WI38 (cell line): ENCODE results near the gene TAF6L.

Source experiments
- H3K4me3 ChIP-seq: 2 replicates; pipeline ENCODE4 v1.5.1; 2011; ENCODE audit warnings: low read depth, mild to moderate bottlenecking, control low read depth, low read length
- TF ChIP-seq, protein P1 (sequence below): IDR thresholded peaks from 2 replicates; pipeline ENCODE4 v1.5.1; 2012; ENCODE audit warnings: low read depth, mild to moderate bottlenecking, control low read depth, low read length

The TAF6L gene

DNA sequence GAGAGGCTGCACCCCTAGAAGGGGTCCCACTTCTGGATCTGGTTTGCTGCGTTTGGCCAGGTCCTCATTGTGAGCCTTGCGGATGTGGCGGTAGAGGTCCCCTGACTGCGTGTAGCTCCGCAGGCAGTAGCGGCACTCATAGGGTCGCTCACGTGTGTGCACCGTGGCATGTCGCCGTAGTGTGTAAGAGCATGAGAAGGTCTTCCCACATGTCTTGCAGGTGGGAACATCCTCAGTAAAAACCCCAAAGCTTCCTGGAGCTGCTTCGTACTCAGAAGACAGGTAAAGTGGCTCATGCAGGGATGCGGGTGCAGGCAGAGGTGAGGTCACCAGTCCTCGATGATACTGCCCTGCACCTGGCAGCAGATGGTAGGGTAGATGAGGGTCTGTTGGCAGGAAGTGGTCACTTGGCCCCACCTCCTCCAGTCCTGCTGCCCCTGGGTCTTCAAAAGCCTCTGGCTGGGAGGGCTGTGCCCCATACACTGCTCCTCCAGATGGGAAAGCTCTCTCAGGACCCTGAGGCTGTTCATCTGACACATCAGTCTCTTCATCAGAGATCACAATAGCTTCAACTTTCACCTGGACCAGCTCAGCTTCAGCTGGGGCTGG lies 18.9 kb upstream of the TAF6L start:
- no peak overlapping the region for H3K4me3 ChIP-seq
- TF ChIP-seq, protein P1, sequence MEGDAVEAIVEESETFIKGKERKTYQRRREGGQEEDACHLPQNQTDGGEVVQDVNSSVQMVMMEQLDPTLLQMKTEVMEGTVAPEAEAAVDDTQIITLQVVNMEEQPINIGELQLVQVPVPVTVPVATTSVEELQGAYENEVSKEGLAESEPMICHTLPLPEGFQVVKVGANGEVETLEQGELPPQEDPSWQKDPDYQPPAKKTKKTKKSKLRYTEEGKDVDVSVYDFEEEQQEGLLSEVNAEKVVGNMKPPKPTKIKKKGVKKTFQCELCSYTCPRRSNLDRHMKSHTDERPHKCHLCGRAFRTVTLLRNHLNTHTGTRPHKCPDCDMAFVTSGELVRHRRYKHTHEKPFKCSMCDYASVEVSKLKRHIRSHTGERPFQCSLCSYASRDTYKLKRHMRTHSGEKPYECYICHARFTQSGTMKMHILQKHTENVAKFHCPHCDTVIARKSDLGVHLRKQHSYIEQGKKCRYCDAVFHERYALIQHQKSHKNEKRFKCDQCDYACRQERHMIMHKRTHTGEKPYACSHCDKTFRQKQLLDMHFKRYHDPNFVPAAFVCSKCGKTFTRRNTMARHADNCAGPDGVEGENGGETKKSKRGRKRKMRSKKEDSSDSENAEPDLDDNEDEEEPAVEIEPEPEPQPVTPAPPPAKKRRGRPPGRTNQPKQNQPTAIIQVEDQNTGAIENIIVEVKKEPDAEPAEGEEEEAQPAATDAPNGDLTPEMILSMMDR: no peak

DNA sequence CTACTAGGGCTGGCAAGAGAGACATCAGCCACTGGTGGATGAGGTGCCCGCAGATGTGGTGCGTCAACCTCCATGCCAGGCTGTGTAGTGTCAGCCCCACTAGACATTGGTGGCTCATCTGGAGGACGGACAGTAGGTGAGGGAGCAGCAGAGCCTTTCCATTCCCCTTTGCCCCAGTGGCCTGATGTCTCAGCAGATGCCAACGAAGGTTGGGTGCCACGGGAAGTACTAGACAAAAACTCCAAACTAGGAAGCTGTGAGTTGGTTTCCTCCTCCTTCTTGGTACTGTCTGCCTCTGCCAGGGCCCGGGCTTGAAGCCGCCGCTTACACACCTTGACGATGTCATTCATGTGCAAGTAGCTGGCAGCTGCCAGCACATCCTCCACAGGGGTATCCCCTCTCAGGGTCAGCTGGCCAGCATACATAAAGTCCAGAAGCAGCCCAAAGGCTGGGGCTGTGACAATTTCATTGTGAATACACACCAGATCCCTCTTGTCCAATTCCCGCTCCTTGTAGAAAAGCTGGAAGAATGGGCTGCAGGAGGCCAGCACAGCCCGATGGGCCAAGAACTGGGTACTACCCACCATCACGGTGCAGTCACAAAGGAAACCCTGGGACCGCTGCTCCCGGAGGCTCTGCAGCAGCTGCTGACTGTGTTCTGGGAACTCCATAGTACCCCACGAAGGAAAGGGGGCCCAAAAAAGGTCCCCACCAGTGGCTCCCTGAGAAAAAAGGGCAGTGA lies 18.0 kb upstream of the TAF6L start:
- peak overlapping the region; percentile 81 for H3K4me3 ChIP-seq
- TF ChIP-seq, protein P1: no peak

DNA sequence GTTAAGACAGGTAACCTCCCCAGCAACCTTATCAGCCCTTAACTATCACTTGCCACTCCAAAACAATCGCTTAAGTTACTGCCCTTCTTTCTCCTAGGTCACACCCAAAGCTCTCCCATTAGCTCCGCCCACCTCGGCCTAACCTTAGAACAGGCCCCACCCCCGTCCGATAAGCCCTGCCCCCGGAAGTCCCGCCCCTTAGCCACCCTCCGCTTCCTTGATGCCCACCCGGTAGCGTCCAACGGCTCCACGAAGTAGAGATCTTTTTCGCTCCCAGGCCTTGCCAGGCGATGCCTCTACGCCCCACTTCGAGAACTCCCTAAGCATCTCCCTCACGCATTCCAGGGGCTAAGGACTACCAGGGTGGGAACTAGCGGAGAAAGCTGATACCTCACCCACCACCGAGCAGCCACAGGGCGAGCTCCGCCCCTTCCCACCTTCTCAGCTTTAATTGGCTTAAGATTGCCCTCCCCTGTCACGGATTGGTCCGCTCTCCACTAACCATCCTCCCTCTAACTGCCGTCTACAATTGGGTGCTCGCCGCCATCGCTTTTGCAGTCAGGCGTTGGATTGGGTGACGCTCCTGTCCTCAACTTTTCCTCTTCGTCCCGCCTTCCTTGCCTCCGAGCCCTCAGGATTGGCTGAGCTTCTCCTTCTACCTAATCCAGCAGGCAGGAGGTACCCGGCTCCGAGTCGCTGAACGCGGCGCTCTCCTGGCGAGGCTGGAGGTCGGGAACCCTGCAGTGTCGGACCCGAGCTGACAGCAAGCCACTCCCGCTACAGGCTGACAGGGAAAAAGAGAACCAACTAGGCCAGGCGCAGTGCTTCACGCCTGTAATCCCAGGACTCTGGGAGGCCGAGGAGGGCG lies 17.2 kb upstream of the TAF6L start, which contains the start of gene ZBTB3:
TSS of gene ZBTB3 (minus strand) at position 425 of the 868 bp plus-strand sequence. CDS start 496 bp downstream, outside the sequence.
- peak within 1 kb of the TSS; percentile 81 for H3K4me3 ChIP-seq
- TF ChIP-seq, protein P1: no peak

DNA sequence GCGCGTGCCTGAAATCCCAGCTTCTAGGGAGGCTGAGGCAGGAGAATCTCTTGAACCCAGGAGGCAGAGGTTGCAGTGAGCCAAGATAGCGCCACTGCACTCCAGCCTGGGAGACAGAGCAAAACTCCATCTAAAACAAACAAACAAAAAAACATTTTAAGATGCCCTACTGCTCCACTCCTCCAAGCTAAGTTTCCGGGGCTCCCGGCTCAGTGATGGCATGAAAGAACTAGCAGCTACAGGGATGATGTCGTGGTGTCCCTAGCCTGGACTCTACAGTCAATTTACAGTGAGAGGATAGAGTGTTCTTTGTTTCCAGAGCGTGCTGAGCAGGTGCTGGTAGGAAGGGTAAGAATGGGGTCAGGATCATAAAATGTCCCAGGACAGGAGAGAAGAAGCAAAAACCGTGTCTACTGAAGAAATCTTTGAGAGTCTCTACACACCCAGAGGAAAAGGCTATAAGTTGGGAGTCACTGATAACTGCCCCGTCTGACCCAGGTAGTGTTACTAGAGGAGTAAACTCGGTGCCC lies 16.0 kb upstream of the TAF6L start:
- TF ChIP-seq, protein P1: no peak
- H3K4me3 ChIP-seq: no peak overlapping the region

DNA sequence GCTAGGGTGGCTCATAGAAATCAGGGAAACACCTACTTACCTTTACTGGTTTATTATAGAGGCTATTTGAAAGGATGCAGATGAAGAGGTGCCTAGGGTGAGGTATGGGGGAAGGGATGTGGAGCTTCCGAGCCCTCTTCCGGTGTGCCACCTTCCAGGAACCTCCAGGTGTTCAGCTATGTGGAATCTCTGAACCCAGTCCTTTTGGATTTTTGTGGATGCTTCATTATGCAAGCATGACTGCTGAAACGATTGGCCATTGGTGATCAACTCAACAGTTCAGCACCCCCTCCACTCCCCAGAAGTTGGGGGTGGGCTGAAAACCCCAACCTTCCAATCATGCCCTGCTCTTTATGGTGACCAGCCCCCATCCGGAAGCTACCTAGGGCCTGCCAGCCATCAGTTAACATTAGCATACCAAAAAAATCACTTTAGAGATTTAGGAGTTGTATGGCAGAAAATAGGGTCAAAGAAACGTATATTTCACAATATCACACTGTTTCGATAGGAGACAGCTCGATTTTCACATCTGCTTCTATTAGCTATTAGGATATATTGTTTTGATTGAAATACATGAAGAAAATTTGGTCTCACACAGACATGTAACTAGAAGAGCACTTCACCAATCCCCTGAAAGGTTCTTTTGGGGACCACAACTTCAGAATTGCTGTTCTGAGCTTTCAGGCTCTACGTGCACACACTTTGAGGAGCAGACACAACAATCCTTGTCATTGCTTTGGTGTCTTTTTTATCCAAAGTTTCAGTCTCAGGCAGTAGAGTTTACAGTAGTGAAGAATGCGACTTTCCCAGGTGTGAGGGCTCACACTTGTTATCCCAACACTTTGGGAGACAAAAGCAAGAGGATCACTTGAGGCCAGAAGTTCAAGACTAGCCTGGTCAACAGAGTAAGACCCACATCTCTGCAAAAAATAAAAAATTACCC lies 13.1 kb upstream of the TAF6L start:
- TF ChIP-seq, protein P1: no peak

DNA sequence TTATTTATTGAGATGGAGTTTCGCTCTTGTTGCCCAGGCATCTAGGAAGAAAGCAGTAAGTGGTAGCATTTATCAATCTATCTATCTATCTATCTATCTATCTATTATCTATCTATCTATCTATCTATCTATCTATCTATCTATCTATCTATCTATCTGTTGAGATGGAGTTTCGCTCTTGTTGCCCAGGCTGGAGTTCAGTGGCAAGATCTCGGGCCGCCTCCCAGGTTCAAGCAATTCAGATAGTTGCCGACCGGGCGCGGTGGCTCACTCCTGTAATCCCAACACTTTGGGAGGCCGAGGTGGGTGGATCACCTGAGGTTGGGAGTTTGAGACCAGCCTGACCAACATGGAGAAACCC lies 10.3 kb upstream of the TAF6L start:
- H3K4me3 ChIP-seq: peak overlapping the region; percentile 71

More for the DNA sequence above, 13.1 kb upstream of the TAF6L start:
- no peak overlapping the region for H3K4me3 ChIP-seq

DNA sequence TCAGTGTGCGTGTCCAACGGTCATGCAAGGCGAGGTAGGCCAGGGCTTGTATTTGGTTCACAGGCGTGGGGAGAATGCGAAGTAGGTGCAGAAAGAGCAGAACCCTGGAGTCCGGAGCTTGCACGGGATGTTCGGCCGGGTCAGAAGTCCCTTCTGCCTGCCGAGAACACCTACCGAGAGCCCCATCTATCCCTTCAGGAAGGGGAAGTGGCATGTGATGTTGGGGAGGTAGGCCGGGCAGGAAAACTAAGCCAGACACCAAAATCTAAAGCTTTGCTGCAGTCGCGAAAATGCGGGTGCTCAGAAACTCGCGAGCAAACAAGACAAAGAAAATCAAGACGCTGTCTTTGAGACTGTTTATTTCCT lies 435 bp upstream of the TAF6L start:
- peak overlapping the region; percentile 67 for H3K4me3 ChIP-seq
- TF ChIP-seq, protein P1: no peak
